ENCODE results near the gene ANKS1B.
"Not testable (repeated sequence)": the region's sequence is repeated elsewhere in the genome, so short reads cannot be mapped to it uniquely, and the experiment has no call there.

The ANKS1B gene

DNA sequence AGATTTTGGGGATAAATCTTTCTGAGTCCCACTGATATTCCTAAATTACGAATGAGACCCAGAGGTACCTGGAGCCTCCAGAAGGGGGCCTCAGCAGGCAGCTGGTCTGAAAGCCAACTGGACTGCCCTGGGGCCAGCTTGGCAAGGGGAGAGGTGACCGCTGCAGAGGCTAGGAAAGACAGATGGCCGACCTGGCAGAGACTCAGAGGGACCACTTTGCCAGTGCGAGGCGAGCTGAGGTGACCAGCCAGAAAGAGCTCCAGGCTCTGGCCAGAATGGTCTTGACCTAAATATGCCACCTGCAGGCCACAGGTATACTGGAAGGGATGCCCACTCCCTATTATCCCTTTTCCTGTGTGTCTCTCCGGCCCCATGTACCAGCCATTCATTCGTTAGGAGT is 594.0 kb downstream of the ANKS1B start:
- in situ Hi-C loops (cut with MboI; ENCODE audit: low sequenced_read_pairs), result no loop called here

DNA sequence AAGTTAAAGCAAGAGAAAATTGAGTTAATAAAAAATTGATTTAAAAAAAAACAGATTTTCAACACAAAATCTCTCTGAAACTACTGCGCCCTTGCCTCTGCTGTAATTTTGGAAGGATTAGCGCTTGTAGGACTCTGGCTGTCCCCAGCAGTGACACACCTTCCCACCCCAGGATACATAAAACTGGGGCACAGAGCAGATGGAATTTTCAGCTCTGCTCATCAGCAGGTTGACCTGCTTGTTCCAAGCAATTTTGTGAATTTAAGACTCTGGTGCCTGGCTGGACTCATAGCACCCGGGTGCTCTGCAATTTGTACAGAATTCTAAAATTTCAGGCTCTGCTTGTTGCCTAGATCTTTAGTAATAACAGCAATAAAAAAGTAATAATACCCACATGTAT is 595.0 kb downstream of the ANKS1B start:
- in situ Hi-C loops (cut with MboI; ENCODE audit: low sequenced_read_pairs), result no loop called here

DNA sequence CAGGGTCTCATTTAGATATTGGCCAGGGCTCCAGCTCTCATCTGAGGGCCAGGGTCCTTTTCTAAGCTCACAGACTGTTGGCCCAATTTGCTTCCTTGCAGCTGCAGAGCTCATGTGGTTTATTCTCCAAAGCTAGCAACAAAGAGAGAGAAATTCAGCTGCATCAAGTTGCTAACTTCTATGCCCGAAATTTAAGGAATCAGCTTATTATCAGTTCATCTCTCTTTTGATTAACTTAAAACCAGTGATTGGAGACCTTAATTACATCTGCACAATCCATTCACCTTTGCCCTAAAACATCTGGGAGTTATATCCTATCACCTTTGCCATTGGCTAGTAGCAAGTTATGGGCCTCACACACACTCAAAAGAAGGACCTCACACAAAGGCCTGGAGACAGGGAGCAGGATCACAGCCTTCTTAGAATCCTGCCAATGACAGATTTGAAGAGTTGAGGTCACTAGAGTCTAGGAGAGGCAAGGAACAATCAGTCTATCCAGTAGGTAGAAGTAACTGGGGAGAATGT is 596.0 kb downstream of the ANKS1B start:
- in situ Hi-C loops (cut with MboI; ENCODE audit: low sequenced_read_pairs), result no loop called here

DNA sequence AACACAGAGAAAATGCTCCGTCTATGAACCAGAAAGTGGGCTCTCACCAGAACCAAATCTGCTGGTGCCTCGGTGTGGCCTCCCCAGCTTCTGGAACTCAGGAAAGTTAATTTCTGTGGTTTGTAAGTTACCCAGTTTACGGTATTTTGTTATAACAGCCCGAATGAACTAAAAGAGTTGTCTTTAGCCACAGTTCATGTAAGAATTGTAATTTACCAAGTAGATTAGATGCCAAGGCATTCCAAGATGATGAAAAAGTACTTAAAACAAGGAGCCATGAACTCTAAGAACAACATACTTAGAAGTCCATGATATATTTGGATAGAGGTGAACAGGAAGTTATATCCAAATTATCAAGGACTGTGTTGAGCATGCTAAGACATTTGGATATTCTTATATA is 597.1 kb downstream of the ANKS1B start:
- in situ Hi-C loops (cut with MboI; ENCODE audit: low sequenced_read_pairs), result no loop called here

DNA sequence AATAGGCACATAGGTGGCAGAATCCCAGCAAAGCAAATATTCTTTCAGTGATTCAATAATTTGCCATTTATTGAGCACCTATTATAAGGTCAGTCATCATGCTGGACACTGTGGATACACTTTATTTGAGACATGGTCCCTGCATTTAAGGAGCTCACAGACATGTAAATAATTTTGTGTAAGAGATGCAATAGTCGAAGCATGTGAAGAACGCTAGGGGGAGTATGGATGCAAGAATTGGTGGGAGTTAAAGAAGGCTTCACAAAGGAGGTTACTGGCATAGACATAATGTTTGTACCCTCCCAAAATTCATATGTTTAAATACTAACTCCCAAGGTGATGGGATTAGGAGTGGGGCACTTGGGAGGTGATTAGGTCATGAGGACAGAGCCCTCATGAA is 597.8 kb downstream of the ANKS1B start:
- in situ Hi-C loops (cut with MboI; ENCODE audit: low sequenced_read_pairs), result no loop called here

DNA sequence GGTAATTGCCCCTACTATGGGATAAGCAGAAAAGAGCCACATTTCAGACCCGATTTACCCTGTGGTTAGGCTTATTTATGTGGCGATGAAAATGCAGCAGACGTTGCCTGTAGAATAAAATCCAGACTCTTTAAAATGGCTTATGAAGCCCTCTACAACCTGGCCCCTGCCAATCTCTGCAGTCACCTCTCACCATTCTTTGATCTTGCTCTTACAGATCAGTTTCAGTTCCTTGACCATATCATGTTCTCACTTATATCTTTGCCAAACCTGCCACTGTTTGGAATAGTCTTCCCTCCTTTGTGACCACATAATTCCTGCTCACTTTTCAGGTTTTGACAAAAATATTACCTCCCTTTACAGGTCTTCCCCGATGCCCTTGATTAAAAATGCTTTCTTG is 601.5 kb downstream of the ANKS1B start:
- in situ Hi-C loops (cut with MboI; ENCODE audit: low sequenced_read_pairs), result no loop called here

DNA sequence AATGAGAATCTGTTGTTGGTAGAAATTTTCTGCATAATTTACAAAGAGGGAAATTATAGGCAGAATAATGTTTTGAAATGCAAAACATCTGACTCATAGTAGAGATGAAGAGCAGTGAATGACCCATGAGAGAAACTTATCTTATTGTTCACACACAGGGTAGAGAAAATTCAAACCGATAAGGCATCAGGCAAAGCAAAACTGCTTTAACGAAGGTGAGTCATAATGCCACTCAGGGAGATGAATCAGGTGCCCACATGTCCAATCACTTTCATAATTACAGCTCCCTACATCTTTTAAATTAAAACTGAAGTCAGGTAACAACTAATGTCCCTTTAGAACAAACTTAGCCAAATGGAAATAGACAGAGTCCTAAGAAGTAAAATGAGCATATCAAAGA is 602.7 kb downstream of the ANKS1B start:
- in situ Hi-C loops (cut with MboI; ENCODE audit: low sequenced_read_pairs), result no loop called here

DNA sequence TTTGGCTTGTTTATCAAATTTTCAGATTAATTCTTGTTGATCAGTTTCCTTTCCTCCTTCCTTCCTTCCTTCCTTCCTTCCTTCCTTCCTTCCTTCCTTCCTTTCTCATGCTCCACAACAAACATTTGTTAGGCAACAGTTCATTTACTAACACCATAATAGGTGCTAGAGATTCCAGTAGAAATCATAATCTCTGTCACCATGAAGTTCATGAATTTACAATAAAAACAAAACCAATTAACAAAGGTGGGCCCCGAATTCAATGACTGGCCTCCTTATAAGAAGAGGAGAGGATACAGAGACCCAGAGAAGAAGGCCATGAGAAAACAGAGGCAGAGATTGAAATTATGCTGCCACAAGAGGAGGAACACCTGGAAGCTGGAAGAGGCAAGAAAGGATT is 604.0 kb downstream of the ANKS1B start:
- in situ Hi-C loops (cut with MboI; ENCODE audit: low sequenced_read_pairs), result no loop called here

DNA sequence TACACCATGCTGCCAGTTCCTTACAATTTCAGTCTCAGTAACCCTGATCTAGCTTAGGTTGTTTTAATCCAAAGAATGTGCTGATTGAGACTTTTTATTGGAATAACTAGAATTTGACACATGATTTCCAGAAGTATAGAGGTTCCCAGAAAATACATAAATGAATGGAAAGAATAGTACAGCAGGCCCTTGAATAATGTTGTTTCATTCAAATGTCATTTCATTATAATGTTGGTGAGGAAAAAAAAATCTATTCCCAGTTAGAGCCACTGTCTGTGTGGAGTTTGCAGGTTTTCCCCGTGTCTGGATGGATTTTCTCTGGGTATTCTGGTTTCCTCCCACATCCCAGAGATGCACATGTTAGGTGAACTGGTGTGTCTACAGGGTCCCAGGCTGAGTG is 610.7 kb downstream of the ANKS1B start:
- in situ Hi-C loops (cut with MboI; ENCODE audit: low sequenced_read_pairs), result no loop called here

DNA sequence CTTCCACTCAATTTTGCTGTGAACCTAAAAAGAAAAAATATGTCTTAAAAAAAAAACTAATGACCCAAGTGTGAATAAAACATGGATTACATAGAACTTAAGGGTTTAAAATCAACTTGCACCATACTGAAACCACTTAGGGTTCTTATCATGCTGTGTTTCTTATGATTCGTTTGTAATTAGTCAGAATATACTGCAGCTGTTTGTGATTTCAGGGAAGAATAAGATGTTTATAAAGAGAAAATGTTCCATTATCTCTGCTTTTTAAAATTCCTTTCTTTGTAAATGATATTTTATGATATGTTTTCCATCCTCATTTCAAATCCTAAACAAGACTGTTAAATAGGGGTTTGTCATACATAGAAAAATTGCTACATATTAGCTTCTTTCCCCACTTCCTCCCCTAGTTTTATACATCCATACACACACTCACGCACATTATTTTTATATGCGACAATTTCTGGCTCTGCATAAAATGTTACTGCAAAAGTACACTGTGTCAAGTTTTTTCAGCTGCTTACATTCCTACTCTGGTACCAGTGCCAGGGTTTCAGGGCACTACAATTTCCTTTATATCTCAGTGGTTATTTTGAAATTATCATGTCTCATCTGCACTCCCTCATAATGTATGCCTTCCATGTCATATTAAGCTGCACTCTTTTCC is 612.3 kb downstream of the ANKS1B start:
- in situ Hi-C loops (cut with MboI; ENCODE audit: low sequenced_read_pairs), result no loop called here

DNA sequence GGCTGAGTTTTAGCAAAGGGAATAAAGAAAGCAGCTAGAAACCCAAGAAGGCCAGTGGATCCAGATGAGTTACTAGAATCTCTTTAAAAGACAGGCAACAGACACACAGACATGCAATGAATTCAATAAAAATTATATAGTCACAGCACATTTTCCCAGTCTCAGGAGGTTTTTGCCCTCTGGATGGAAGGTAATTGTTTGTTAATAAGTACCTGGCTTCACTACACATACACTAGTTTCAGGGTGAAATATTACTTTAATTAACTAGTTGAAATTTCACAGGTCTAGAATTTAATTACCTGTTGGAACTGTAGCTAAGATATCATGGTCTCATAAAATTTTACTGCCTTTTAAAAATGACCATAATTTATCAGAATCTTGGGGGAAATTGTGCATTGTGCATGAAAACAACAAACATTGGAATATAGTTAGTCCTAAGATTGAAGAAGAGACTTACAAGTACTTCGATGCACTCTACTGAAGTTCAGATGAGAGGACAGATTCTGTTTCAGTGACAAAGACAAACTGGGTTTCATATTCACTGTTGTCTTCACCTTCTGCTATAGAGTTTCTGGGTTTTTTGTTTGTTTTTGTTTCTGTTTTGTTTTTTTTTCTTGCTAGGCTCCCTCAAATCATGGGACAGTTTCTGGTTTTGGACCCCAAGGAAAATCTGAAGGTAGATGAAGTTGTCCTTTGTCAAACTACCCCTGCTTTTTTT is 614.2 kb downstream of the ANKS1B start:
- in situ Hi-C loops (cut with MboI; ENCODE audit: low sequenced_read_pairs), result no loop called here

DNA sequence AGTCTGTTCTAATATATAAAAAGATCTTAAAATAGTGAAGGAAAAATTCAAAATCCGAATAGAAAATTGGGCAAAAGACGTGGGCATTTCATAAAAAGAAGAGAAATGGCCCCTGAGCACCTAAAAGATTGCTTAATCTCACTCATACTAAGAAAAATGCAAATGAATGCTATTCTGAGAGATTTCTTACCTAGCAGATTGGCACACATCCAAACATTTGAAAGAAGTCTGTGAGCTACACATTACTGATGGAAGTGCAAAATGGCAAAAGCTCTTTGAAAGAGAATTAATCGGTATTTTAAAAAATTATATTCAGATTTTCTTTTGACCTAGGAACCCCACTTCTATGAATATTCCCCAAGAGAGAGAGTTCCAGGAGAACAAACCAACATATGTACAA is 617.6 kb downstream of the ANKS1B start:
- in situ Hi-C loops (cut with MboI; ENCODE audit: low sequenced_read_pairs), result no loop called here

DNA sequence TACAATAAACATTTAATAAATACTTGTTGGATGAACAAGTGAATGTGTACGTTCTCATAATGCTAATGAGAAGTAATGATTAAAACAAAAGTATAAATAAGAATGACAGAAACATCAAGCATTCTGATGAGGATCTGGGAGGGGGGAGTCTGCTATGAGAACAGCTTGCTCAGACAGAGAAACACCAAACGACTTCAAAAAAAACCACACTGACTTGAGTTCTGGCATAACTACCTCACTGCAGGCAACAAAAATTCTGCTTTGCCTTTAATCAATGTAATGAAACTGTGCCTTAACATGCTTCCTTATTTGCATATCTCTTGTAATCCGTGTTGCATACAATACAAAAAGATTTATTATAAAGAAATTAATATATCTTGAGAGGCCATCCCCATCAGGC is 632.5 kb downstream of the ANKS1B start:
- in situ Hi-C loops (cut with MboI; ENCODE audit: low sequenced_read_pairs), result no loop called here

DNA sequence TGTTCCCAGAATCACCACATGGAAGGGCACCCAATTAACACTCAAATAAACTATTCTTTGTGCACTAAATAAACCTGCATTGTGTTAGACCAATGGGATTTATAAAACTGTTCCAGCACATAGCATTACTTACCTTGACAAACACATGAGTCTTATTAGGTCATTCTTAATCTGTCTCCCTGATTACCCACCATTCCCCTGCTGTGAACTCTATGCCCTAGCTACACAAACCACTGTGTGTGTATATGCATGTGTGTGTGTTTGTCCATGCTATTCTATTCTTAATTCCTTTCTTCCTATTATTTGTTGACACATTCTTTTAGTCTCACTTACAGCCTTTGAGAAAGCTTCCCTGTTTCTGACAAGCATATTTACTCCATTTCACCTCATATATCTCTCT is 640.8 kb downstream of the ANKS1B start:
- in situ Hi-C loops (cut with MboI; ENCODE audit: low sequenced_read_pairs), result no loop called here

DNA sequence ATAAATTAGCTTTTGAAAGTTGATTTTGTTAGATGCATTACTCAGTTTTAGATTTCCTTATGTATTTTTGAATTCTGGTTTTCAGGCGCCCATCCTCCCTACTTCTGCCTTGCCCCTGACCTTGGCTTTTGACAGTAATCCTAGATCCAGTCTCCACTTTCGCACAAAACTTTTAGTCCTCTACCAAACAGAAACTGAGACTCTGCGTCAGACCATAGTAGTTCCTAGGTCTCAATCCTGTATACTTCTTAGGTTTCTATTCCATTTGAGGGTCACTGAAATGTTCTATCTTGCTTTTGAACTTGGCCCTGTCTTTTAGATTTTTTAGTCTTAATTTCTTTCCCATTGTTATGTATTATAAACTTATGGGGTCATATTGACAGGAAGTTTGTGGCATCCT is 645.1 kb downstream of the ANKS1B start:
- in situ Hi-C loops (cut with MboI; ENCODE audit: low sequenced_read_pairs), result no loop called here

DNA sequence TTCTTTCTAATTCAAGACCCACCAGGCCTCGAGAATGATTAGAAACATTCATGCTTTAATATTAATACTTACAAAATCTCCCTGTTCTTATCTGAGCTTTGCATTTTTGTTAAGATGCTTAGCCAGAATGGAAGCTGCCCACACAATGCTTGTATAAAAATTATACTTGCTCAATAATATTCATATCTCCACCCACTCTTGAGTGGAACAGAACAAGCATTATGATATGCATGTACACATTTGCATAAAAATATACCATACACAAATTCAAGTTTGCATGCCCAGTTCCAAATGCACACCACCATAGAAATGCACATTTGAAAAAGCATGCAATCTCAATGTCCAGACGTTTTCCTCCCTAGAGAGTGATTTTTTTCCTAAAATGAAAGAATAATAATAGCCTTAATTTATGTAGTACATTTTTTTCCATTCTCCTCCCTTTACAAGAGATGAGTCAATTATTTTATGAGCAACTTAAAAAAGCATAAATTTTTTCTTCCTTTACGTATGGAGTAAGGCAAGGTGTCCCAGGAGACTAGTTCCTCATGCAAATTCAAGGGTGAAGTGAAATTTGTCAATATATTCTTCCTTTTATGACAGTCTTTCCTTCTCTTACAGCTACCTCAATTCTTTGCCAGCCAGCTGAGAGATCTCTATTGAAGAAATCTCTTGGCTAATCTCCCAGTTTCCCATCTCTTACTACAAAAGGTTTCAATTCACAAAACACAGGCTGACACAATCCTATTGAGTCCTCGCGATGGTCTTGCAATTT is 650.3 kb downstream of the ANKS1B start:
- in situ Hi-C loops (cut with MboI; ENCODE audit: low sequenced_read_pairs), result no loop called here

DNA sequence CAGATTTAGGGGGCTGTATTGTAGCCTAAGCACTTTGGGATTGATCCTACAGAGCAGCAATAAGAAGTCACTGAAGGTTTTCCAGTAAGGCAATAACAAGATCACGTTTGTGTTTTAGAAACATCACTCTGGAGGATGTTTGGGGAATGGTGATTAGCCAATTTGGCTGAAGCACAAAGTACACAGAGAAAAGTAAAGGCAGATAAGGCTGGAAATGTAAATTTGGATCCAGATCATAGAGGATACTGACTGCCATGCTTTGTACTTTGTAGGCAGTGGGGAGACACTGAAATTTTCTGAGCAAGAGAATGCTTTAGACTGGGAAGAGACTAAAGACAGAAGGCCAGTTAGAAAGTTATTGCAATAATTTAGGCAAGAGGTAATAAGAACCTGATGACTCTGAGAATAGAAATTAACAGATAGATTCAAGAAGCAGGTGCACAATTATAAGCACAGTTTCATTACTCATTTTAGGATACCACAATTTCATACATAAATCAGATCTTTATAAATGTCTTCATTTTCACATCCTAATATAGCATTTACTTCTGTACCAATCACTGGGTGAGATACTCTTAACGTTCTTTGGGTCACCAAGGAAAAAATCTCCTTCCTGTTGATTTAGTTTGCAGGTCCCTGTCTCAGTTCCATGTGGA is 651.7 kb downstream of the ANKS1B start:
- in situ Hi-C loops (cut with MboI; ENCODE audit: low sequenced_read_pairs), result no loop called here

DNA sequence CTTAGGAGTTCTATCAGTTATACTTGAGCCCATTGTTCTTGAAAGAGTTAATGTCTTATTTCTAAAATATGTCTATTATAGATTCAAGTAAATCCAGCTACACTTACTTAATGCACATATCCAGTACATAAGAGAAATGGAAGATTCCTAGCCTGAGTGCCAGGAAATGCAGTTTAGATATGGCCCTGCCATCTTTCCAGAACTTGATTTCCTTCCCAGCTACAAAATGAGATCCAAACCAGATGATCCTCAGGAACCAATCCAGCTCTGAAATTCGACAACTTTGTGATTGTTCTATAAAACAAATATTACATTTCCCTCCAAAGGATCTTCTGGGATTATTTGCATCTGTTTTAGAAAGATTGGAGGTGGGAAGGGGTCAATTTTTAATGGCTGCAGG is 654.5 kb downstream of the ANKS1B start:
- in situ Hi-C loops (cut with MboI; ENCODE audit: low sequenced_read_pairs), result no loop called here

DNA sequence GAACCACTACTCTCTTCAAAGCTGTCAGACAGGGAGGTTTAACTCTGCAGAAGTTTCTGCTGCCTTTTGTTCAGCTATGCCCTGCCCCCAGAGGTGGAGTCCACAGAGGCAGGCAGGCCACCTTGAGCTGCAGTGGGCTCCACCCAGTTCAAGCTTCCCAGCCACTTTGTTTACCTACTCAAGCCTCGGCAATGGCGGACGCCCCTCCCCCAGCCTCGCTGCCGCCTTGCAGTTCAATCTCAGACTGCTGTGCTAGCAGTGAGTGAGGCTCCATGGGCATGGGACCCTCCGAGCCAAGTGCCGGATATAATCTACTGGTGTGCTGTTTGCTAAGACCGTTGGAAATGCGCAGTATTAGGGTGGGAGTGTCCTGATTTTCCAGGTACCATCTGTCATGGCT is 663.5 kb downstream of the ANKS1B start:
- in situ Hi-C loops (cut with MboI; ENCODE audit: low sequenced_read_pairs), result not testable (repeated sequence)

DNA sequence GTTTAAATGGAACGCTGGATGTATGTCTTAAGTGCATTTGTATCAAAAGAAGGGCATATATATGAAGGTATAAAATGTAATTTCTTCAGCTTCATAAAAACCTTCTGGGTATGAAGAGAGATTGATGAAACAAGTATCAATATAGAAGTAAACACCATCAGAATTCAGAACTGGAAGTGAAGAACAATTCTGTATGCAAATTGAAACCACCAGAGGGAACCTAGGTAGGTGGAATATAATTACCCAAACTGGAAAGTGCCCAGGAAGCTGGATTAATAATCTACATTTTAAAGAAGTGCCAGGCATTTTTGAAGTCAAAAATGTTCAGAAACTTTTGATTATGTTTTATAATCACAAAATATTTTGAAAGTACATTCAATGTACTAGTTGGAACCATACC is 673.4 kb downstream of the ANKS1B start:
- in situ Hi-C loops (cut with MboI; ENCODE audit: low sequenced_read_pairs), result no loop called here

DNA sequence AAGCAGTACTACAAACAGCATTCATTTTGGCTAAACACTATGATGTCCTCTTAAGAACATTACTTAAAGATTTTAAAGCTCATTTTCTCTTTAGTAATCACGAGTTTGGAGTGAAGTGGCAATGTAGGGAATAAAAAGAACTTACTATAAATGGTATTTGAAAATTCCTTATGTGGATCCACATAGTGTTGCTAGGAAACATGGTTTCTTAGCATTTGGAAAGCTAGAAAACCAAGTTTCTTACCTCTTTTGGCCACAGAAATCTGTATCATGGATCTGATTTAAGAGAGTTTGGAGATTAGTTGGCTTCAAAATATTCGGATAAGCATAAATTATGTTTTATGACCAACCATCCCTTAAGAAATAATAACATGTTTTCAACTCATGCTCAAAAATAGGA is 674.9 kb downstream of the ANKS1B start:
- in situ Hi-C loops (cut with MboI; ENCODE audit: low sequenced_read_pairs), result no loop called here
